Gastroesophageal sphincter (tissue), 4 donors: ENCODE data around the gene MADCAM1. TPM values are rescaled to one million over a fixed set of nuclear protein-coding genes. Genes with fewer than 3 reads are reported as not detected.

Experiments used
- ATAC-seq: fragments of 150-250 bp; one replicate; pipeline ENCODE4 v1.9.1; 2016; ENCODE audit warnings: mild to moderate bottlenecking, moderate library complexity
- H3K27ac ChIP-seq, 4 donors: fragments of 200-600 bp; sonication (generic) in 3 of 4; 1 replicate in 3 of 4; 2 replicates in 1 of 4; pipeline ENCODE4 v1.5.1; 2016 to 2019
- H3K27me3 ChIP-seq: fragments of 200-600 bp; sonication (generic); one replicate; pipeline ENCODE4 v1.5.1; 2019
- H3K36me3 ChIP-seq, 2 donors: fragments of 200-600 bp; sonication (generic); one replicate each; pipeline ENCODE4 v1.5.1; 2019; ENCODE audit warnings: control low read depth in 1 of 2
- H3K4me1 ChIP-seq, 3 donors: fragments of 200-600 bp; sonication (generic); 1 replicate in 2 of 3; 2 replicates in 1 of 3; pipeline ENCODE4 v1.5.1; 2016 to 2019; ENCODE audit warnings: control low read depth in 2 of 3
- H3K4me3 ChIP-seq, 2 donors: fragments of 200-600 bp; sonication (generic); one replicate each; pipeline ENCODE4 v1.5.1; 2019; ENCODE audit warnings: mild to moderate bottlenecking in 1 of 2, moderate library complexity in 1 of 2
- H3K9me3 ChIP-seq, 3 donors: fragments of 200-600 bp; sonication (generic); one replicate each; pipeline ENCODE4 v1.5.1; 2017 to 2019; ENCODE audit warnings: control low read depth in 2 of 3
- EP300 ChIP-seq: sonication (generic); formaldehyde crosslinking; IDR thresholded peaks from one replicate; pipeline ENCODE4 v1.6.1; 2017; ENCODE audit warnings: antibody characterized with exemption, mild to moderate bottlenecking
- POLR2A ChIP-seq, 2 donors: fragments of 450-650 bp; IDR thresholded peaks; one replicate each; pipeline ENCODE4 v1.6.1; 2017; ENCODE audit warnings: antibody characterized with exemption in 2 of 2, mild to moderate bottlenecking in 2 of 2, moderate library complexity in 1 of 2
- POLR2AphosphoS5 ChIP-seq: sonication (generic); formaldehyde crosslinking; IDR thresholded peaks from one replicate; pipeline ENCODE4 v1.6.1; 2017; ENCODE audit warnings: antibody characterized with exemption
- WGBS, 2 donors: methylation state at CpG; one replicate each; pipeline ENCODE4 v1.1.5; 2018; ENCODE audit warnings: low coverage in 1 of 2; 5-methylcytosine and 5-hydroxymethylcytosine counted together
- total RNA-seq, 4 donors: library from RNA; depleted of rRNA; stranded (reverse); fragments of >200 nt; gene quantifications; one replicate each; pipeline ENCODE4 v1.1.0, GENCODE V29; 2016
- TF ChIP-seq, protein P1 (sequence below), 4 experiments: fragments of 200-600 bp in 2 of 4; fragments of 450-650 bp in 2 of 4; sonication (generic) in 1 of 4; IDR thresholded peaks; one replicate each; pipeline ENCODE4 v1.5.1; 2017 to 2019; ENCODE audit warnings: antibody characterized with exemption in 4 of 4, mild to moderate bottlenecking in 2 of 4, moderate library complexity in 2 of 4

Gene MADCAM1
- total RNA-seq, 4 donors from 2014 or later = 0.20 to 0.46 (median 0.40) TPM; not detected in 1

DNA sequence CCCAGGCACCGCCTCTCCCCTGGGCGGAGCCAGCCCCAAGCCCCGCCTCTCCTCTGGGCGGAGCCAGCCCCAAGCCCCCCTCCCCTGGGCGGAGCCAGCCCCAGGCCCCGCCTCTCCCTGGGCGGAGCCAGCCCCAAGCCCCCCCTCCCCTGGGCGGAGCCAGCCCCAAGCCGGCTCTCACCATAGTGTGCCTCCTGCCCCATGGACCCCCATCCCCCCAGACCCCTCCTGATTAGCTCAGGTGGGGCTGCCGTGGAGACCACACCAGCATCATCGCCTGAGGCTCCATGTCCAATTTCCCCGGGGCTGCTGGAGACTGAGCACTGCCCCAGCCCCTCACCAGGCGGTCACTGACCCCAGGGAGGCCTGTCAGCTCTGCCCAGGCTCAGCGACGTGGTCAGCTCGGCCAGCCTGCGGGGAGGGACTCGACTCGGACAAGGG, 4.2 kb upstream of the MADCAM1 start:
- H3K36me3 ChIP-seq = no peaks in the 10 kb centered on the region
- H3K9me3 ChIP-seq = no peaks in the 10 kb centered on the region
- H3K27me3 ChIP-seq = peaks cover 28% of the 10 kb centered on the region
- no peak overlapping the region for H3K27ac ChIP-seq
- no peak for ATAC-seq
- no peak overlapping the region for H3K4me3 ChIP-seq
- no peak for TF ChIP-seq POLR2AphosphoS5
- TF ChIP-seq POLR2A (IDR thresholded peaks at IDR 0.05) = no peak
- TF ChIP-seq EP300 = no peak
- TF ChIP-seq, protein P1, sequence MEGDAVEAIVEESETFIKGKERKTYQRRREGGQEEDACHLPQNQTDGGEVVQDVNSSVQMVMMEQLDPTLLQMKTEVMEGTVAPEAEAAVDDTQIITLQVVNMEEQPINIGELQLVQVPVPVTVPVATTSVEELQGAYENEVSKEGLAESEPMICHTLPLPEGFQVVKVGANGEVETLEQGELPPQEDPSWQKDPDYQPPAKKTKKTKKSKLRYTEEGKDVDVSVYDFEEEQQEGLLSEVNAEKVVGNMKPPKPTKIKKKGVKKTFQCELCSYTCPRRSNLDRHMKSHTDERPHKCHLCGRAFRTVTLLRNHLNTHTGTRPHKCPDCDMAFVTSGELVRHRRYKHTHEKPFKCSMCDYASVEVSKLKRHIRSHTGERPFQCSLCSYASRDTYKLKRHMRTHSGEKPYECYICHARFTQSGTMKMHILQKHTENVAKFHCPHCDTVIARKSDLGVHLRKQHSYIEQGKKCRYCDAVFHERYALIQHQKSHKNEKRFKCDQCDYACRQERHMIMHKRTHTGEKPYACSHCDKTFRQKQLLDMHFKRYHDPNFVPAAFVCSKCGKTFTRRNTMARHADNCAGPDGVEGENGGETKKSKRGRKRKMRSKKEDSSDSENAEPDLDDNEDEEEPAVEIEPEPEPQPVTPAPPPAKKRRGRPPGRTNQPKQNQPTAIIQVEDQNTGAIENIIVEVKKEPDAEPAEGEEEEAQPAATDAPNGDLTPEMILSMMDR (IDR thresholded peaks at IDR 0.05) = no peak
- no CpG with 5 or more reads among the region's 19 CpGs for WGBS, 2 donors
- peaks cover 0 to 36% (median 4%) of the 10 kb centered on the region in 3 donors for H3K4me1 ChIP-seq

DNA sequence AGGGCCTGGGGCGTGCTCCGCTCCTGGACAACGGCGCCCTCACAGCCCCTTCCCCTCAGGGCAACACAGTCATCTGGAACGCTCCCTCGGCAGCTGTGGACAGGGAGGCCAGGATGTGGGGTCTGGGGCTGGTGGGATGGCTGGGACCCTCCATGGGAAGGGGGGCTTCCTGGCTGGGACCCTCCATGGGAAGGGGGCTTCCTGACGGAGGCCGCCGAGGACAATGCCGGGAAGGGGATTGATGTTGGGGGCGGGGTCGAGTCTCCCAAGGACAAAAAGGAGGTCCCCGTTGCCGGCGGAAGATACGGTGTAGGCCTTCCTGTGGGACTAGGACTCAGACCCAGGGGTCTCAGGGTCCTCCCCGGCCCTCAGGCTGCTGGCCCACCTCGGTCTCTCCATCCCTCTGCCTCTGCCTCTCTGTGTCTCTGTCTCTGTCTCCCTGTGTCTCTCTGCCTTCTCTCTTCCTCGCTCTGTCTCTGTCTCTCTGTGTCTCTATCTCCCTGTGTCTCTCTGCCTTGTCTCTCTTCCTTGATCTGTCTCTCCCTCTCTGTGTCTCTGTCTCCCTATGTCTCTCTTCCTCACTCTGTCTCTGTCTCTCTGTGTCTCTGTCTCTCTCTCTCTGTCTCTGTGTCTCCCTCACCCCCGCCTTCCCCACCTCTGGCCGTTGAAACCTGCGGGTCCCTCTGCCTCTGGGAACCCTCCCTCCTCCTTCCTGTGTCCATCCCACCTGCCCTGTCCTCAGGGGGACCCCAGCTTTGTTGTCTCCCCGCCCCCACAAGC, 2.7 kb upstream of the MADCAM1 start:
- no peak for ATAC-seq
- H3K4me3 ChIP-seq = no peak overlapping the region
- H3K27me3 ChIP-seq = peaks cover 40% of the 10 kb centered on the region
- TF ChIP-seq POLR2A (IDR thresholded peaks at IDR 0.05) (no peak), EP300 (no peak), POLR2AphosphoS5 (no peak)
- TF ChIP-seq, protein P1 (IDR thresholded peaks at IDR 0.05) = no peak
- no peaks in the 10 kb centered on the region for H3K9me3 ChIP-seq
- peaks cover 0 to 39% (median 12%) of the 10 kb centered on the region in 3 donors for H3K4me1 ChIP-seq
- H3K27ac ChIP-seq = no peak overlapping the region
- 73 to 76% methylated on average over 8 to 10 of the region's 23 CpGs for WGBS, 2 donors
- H3K36me3 ChIP-seq = no peaks in the 10 kb centered on the region

GRCh38 chr19:494171-495080, 1.9 kb upstream of the MADCAM1 start:
- 57% methylated on average over 8 of the region's 22 CpGs; no CpG with 5 or more reads in 1 of the 2 donors for WGBS, 2 donors
- Histone ChIP-seq H3K36me3 (no peaks in the 10 kb centered on the region), H3K4me1 (peaks cover 0 to 38% (median 11%) of the 10 kb centered on the region in 3 donors), H3K9me3 (no peaks in the 10 kb centered on the region), H3K27ac (no peak overlapping the region), H3K27me3 (peaks cover 49% of the 10 kb centered on the region), H3K4me3 (no peak overlapping the region)
- TF ChIP-seq POLR2AphosphoS5 = no peak
- TF ChIP-seq EP300 = no peak
- no peak for TF ChIP-seq POLR2A (IDR thresholded peaks at IDR 0.05)
- TF ChIP-seq, protein P1 (IDR thresholded peaks at IDR 0.05) = no peak
- ATAC-seq = no peak

DNA sequence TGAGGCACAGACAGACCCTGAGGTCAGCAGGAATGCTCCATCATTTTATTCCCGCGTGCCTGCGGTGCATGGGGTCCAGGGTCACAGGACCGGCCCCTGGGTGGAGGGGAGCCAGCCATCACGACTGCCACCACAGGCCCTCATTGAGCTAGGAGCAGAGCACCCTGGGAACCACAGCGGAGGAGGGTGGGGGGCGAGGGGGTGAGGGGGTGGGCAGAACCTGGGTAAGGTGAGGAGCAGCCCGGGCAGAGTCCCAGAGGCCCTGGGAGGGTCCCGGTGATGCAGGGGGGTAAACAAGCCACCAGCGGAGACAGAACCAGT, 1.2 kb upstream of the MADCAM1 start:
- TF ChIP-seq POLR2A (IDR thresholded peaks at IDR 0.05) = no peak
- no peak for TF ChIP-seq EP300
- TF ChIP-seq POLR2AphosphoS5 = no peak
- TF ChIP-seq, protein P1 (IDR thresholded peaks at IDR 0.05) = no peak
- H3K36me3 ChIP-seq = no peaks in the 10 kb centered on the region
- peaks cover 55% of the 10 kb centered on the region for H3K27me3 ChIP-seq
- no CpG with 5 or more reads among the region's 10 CpGs for WGBS, 2 donors
- no peaks in the 10 kb centered on the region for H3K9me3 ChIP-seq
- H3K4me3 ChIP-seq = no peak overlapping the region
- ATAC-seq = no peak
- no peak overlapping the region for H3K27ac ChIP-seq
- H3K4me1 ChIP-seq = peaks cover 0 to 32% (median 8%) of the 10 kb centered on the region in 3 donors
